Measurements from ENCODE around the gene FRMPD4.

FRMPD4 gene

DNA sequence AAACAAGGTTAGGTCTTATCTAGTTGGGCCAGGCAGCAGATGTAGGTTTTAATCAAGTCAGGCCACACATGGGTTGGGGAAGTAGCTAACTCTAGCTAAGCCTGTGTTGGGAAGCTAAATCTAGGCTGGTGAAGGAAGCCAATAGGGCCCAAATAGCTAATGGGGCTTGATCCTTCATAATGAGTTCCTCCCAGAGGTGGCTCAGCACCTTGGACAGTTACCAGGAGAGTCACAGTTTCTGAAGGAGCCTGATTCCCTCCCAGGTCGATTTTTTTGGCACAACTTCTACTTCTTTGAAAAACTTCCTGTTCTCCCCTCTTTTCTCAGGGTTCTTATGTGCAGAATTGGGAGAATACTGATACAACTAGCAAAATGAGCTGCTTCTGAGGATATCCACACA is 410.5 kb downstream of the FRMPD4 start:
- DNase-seq, result peak; percentile 51

DNA sequence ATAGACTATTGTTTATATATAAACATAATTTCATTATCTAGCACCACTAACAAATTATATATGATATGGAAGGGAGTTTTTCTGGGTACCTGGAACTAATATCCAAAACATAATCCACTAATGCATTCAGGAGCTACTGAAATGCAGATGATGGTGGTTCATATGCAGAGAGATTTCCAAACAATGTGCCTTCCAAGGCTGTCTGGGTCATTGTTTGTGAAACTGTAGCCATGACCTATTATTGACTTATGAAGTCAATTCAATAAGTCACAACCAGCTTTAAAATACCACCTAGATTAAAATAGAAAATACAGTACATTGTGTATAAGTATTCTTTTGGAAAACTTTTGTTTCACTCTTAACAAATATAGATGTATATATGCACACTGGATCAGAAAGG is 415.9 kb downstream of the FRMPD4 start:
- DNase-seq, result no peak

DNA sequence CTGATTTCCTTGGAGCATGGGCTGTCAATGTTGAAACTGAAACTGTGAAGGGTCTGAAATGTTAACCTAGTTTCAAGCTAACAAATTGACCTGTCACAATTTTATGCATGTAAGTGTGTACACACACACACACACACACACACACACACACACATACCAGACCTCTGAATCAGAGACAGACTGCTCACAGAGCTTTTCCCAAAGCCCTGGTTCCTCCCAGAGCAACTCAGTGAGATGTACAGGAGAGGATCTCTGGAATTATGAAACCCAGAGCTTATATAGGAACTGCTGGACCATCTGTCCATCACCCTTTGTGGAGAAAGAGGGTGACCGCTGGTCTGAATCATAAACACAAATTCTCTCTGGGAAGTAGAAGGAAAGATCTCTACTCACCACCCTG is 424.8 kb downstream of the FRMPD4 start:
- no peak for DNase-seq

DNA sequence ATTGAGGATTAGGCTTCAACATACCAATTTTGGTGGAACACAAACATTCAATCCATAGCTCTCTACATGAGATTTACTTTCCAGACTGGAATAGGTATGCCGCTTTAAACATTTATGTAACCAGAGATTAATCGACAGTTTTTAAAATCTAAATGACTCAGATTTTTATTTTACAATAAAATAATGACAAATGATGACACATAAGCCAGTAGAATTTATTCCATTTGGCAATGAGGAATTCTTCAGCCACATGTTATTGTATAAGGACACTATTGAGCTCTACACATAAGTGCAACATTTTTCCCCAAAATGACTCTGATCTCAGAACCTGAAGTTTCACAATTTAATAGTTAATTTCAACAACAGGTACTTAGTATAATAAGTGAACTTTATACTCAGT is 425.9 kb downstream of the FRMPD4 start:
- no peak for DNase-seq

DNA sequence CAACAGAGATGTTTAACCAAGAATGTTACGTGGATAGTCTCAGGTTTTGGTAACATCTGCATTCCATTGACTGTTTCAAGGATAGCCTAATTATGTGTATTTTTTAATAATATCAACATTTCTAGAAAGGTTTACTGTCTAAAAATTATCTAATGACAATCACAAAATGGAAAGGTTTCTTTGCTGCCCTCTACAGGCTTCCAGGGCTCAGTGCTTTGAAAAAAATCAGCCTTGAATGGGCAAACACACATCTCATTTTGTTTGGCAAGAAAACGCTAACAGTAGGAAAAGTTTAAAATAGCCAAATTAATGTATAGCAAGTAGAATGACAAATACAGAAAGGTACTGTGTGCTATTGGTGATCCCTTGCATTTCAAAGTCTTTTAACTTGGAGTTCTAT is 429.6 kb downstream of the FRMPD4 start:
- peak; percentile 12 for DNase-seq

DNA sequence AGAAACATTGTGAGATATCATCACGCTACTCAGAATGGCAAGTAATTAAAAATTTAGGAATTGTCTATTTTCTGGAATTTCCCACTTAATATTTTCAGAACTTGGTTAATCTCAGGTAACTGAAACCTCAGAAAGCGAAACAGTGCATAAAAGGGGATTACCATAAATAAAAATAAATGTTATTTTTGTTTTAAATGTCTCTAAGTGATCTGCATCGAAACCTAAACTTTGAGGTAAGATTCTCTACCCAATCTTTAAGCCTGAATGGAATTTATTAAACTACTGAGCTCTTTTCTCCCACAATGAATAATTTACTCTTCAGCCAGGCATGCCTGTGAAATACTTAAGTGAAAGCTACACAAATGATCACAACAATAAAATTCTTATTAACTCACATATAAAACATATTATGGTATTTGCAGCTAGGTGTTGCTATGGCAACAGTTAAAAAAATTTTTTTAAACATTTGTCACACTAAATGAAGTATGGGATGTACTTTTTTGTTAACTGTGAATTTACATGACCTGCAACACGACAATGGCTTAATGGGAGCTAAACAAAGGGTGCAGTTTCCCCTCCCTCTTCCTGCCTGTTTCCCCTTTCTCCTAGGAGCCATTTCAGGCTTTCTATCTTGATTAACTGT is 432.7 kb downstream of the FRMPD4 start:
- DNase-seq, result peak; percentile 15

DNA sequence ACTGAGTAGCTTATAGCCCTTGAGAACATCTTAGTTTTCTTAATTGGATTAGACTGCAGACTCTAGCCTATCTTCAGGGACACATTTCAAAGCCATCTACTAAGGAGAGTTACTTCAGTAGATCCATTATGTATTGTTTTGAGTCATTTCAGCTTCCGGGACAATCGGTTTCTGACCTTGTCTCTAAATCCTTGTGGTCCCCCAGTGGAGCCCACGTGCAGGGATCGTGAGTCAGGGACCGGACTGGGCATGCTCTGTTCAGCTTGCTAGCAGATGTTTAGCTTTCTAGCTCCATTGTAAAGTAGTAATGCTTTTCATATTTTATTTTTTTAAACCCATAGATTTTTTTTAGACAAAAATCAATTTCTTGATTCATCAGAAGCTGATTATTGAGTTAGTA is 441.0 kb downstream of the FRMPD4 start:
- DNase-seq, result no peak

DNA sequence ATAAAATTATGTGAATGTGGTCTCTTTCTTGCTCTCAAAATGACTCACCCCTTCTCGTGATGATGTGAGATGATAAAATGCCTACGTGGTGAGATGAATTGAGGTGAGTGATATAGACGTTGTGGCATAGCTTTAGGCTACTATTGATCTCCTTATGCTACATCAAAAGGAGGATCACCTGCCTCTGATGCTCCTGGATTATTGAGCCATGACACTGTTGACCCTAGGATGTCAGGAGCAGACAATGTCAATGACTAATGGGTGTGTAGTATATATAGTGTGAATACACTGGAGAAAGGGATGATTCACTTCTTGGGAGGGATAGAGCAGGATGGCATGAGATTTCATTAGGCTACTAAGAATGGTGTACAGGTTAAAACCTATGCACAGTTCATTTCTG is 442.3 kb downstream of the FRMPD4 start:
- no peak for DNase-seq

DNA sequence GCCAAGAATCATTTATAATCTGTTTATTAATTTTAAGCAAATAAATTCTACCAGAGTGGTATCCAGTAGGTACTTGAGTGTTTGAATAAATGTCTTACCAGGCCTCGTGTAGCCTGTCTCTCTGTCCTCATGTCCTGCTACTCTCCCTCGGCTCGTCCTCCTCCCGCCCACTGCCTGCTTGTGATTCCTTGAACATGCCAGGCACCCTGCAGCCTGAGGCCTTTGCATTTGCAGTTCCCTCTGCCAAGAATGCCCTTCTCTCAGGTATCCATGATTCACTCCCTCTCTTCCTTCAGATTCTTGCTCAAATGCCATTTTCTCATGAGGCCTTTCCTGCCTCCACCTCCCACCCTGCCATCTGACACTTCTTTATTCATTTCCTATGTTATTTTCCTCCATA is 443.3 kb downstream of the FRMPD4 start:
- no peak for DNase-seq

DNA sequence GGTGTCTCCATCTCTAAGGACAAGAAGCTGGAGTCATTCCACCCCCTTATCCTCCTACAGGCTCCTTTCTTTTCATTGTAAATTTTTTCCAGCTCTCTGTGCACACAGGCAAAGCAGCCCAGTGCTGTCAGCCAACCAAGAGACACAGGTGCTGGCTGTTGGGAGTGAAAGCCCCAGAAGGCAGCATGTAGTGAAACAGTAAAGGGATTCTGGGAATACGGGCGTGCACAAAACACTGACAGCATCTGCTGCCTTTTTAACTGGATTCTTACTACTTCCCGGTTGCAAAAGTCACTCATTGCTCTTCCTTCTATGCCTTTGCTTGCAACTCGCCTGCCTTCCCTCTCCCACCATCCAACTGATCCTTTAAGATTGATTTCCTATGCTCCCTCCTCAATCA is 444.4 kb downstream of the FRMPD4 start:
- DNase-seq, result no peak

DNA sequence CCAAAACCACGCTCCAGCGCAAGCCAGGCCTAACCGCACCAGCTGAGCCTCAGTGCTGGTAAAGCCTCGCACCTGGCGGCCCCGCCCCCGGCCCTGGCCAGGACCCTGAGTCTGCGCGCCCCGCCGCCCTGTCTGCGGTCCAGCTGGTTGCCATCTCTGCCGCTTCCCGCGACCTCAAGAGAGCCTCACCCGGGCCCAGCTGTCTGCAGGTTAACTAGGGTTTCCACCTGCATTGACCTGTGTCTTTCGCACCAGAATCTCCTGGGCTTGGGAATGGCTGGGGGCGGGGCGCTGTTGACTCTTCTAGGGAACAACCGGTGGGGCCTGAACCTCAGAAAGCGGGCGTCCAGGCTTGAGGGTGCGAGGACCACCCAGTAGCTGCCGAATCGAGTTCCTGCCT is 445.3 kb downstream of the FRMPD4 start:
- no peak for DNase-seq

DNA sequence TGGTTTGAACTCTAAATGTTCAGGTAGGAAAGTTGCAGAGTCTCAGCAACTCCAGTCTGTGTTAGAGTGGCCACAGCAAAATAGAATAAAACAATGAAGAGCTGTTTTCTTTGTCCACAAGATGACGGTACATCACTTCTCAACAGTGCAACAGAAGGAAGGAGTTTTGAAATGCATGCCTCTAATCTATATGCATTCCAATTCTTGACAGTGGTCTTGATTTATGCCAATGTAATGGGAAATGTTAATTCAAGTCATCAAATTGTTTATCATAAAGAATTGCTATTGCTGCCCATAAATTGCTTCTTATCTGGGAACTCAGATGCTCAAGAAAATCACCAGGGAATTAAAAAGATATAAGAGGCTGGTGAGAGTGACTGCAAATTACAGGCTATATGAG is 457.4 kb downstream of the FRMPD4 start:
- no peak for DNase-seq

DNA sequence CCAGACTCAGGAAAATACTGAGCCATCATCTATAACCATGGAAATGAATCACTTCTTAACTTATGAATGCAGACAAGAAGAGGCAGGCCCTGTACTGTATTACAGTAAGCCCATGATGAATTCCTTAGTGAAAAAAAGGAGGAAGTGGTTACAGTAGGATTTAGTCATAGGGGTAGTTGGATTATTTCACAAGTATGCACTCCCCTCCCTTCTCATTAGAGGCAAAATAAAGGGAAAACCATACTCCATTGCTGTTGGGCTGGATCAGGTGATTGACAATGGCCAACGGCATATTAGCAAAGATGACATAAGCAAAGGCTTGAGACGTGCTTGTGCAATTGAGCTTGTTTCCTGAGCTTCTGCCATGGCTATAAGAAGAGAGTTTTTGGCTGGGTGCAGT is 471.8 kb downstream of the FRMPD4 start:
- peak; percentile 2 for DNase-seq

DNA sequence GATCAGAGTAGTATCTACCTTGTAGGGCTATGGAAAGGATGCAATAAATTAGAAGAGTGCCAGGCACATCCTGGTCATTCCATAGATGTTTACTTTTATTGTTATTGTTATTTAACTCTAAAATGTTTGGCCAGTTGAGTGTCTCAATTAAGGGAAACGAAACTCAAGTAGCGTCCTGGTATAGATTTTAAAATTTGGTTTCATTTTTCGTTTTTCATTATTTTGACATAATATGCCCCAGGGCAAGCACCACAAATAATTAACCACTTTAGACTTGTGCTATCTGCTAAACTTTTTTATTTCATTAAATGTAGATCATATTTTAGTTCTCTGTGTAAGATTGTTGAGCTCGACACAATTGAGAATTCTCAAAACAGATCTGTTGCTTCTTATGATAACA is 473.2 kb downstream of the FRMPD4 start:
- no peak for DNase-seq

DNA sequence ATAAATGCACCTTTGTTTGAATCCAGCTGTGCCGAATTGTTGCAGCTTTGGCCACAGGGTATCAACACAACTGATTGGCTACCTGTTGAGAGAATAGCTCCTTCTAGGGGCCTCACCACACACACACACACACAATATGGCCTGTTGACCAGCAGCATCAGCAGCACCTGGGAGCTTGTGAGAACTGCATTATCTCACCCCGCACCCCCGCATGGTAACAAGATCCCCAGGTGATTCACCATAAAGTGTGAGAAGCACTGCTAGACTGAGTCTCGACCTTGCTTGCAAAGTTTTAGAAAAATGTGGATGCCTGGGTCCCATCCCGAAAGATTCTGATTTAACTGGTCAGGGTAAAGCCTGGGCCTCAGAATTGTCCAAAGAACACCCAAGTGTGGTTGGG is 476.0 kb downstream of the FRMPD4 start:
- no peak for DNase-seq

DNA sequence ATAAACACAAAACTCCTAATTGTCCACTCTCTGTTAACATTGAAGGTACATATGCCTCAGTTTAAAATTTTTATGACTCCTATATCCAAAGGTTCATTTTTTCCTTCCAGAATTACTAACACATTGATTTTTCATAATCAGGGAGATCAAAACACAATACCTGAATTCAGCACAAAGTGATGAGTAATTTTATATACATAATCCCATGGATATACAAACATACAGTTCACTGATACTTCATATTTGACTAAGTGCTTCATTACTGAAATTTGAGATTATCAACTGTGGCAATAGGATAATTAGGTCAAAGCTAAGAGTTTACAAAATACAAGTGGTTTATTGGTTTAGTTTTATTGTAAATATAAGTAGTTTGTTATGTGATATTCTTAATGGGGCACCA is 476.8 kb downstream of the FRMPD4 start:
- no peak for DNase-seq

DNA sequence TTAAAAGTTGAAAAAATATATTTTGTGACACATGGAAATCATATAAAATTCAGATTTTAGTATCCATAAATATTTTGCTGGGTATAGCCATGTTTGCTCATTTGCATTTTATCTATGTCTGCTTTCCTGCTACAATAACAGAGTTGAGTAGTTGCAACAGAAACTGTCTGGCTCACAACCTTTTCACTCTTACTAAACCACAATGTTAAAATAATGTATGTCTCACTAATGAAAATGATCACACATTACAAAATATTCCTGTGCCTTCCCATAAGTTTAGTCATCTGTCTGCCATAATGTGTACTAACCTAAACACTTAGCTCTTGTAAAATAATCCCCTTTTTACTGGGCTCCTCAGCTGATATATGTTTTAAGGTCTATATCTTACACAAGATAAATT is 479.0 kb downstream of the FRMPD4 start:
- no peak for DNase-seq

DNA sequence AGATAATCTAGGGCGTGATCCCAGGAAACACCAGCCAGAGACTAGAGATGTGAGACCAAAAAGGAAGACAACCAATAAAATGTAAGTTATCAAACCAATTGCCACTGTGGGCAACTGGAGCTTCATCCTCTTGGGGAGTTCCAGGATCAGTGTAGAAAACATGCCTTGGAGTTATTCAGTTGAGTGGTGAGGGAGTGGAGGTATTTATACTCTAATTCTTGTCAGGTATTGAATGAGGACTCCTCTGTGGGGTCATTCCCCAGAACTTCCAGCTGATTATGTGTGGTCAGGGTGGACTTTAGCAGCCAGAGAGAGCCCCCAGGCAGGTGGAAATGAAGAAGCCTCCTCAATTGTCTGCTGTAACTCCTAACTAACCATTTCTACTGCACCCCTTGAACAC is 509.0 kb downstream of the FRMPD4 start:
- no peak for DNase-seq

DNA sequence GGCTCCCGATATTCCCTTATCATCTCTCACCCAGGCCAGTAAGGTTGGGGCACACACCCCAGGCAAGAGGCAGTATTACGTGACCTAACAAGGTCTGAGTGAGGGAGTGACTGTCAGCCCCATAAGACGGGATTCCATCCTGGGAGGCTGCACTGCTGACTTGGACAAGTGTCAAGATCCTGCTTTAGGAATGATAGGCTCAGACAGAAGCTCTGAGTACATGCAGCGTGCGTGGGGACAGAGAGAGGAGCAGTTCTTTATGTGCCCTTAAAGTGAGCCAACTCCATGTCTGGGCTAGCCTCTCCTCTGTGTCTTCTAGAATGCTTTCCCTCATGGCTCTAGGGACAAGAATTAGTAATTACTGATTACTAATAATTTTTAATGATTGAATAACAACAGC is 510.7 kb downstream of the FRMPD4 start:
- DNase-seq, result no peak

DNA sequence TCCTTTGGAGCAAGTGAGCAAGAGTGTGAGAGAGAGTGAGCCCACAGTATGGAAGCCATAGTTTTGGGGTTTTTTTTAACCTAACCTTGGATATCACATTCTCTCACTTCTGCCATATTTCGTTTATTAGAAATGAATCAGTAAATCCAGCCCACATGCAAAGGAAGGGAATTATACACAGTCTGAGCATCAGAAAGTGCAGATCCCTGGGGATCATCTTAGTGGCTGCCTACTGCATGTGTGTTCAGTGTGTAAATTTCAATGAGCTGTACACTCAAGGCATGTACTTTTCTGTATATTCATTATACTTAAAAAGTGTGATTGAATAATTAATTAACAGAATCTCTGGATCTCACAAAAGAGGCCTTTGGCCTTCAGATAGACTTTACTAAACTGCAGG is 519.2 kb downstream of the FRMPD4 start:
- DNase-seq, result no peak

DNA sequence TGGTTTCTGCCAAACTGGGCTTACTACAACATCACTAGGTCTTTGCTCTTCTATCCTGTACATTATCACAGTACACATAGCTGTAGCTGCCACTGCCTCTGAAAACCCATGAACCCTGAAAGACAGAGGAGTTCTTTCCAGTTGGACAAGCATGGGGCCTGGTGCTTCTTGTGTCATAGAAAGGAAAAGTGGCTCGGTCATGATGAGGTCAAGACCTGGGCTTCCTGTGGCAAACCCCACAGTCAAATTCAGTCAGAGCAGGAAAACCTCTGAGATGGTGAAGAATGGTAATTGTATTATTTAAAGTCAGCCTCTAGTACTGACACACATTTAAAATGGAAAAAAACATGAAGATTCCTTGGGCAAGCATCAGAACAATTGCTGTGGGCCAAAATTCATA is 519.6 kb downstream of the FRMPD4 start:
- no peak for DNase-seq

DNA sequence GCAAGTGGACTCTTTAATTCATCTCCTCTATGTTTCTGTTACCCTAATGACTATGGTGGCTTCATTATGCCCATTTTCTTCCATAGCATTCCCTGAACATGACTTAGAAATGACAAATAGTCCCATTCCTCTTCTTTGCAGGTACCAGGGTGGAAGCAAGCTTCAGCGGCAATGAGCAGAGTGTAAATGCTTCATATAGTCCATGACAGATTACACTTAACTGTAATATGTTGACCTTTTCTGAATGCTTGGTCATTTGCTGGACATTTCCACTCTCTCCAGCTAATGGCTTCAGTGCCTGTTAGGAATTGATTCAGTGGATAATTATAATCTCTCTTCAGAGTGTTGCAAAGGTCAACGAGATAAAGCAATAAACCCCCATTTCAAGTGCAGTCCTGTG is 523.2 kb downstream of the FRMPD4 start:
- DNase-seq, result no peak

DNA sequence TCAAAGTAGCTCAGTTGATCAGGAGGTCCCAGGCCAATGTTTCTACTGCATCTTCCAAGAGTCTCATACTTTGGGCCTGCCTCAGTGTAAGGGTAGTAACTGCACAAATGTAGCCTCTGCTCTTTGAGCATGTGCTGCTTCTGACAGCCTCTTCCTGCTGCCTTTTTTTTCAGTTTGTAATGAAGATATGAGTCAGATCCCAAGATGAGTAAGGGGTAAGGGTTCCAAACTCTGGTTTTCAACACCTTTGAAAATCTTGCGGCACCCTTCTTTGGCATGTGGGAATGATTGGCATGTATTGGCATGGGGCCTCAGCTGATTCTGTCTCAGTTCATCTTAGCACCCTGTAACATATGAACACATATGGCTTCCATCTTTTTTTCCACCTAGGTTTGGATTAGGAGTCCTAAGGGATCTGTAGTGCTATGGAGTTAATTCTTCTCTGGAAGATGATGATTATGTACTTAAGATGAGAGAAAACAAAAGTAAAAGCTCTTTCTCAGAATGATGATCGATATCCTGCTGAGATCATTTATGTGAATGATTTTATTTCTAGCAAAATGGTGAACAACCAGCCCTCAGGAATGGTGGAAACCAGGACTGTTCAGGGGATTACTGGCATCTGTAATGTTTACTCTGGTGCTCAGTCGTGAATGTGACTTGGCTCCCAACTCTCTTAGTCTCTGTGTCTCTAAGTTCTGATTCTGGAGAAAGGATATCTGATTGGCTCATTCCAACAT is 534.3 kb downstream of the FRMPD4 start:
- DNase-seq, result no peak

DNA sequence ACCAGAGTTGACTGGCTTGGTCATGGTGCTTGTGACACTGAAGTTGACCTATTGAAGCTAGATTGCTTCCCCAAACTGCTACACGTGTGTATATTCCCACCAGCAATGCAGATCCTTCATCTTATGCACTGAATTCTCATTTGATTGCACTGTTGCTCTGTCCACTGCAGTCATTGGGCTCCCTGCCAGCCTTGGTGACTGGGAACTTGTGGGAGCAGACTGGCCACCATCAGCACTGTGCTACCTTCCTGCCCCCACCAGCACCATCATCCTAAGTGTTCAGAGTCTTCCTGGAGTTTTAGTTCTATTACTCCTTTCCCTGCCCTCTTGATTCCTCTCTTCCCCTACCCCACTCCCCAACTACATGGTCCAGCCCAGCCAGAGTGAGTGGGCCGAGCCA is 535.2 kb downstream of the FRMPD4 start:
- no peak for DNase-seq

DNA sequence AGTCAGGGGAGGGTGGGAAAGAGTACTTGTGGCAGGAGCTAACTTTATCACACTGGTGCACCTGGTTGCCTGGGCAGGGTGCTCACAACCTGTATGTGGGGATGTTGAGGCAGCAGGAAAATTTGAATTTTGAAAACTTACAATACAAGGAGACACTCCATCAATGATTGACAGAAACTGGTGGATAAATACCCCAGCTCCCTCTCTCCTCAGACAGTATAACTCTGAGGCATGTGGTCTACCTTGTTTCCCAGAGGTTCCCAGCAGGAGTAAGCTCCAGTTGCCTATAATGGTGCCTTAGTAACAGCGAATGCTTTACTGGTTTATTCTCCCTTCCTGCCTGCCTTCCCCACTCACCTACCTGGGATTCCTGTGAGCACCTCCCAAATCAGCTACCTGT is 541.2 kb downstream of the FRMPD4 start:
- no peak for DNase-seq

Data from eye (tissue), 1 donor.